ENCODE data around the gene SMPD2. TPM values are rescaled to one million over a fixed set of nuclear protein-coding genes. Genes with fewer than 3 reads are reported as not detected.
A peak's percentile ranks its signal among the peaks of the same experiment; 100 is the strongest.

SMPD2 gene
- total RNA-seq, 4 donors from 2014 or later = 3.9 to 7.7 (median 5.9) TPM

DNA sequence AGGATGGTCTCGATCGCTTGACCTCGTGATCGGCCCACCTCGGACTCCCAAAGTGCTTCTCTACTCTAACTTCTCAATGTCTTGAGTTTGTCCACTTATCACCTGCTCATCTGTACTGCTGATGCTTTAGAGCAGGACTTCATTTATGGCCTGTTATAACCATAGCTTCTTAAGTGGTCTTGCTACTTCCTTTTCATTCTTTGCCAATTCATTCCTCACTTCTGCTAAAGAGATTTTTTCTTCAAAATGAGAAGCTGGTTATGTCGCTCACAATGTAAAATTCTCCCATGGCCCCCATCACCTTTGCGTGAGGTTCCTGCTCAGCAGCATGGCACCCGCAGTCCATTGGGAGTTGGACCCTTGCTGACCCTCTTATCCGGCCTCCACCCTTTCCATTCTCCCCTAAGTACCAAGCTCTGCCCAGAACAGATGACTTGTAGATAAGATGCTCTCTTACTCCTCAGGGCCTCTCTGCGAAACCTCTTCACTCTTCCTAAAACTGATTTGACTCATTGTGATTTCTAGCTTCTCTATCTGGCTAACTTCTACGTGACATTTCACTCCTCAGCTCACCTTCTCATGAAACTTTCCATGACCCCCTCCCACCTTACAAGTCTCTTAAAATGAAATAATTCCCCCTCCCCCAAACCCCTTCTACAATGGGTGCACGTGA is 44.3 kb upstream of the SMPD2 start:
- H3K36me3 ChIP-seq = no peaks in the 10 kb centered on the region
- TF ChIP-seq POLR2A (IDR thresholded peaks at IDR 0.05) = no peak
- TF ChIP-seq, protein P1, sequence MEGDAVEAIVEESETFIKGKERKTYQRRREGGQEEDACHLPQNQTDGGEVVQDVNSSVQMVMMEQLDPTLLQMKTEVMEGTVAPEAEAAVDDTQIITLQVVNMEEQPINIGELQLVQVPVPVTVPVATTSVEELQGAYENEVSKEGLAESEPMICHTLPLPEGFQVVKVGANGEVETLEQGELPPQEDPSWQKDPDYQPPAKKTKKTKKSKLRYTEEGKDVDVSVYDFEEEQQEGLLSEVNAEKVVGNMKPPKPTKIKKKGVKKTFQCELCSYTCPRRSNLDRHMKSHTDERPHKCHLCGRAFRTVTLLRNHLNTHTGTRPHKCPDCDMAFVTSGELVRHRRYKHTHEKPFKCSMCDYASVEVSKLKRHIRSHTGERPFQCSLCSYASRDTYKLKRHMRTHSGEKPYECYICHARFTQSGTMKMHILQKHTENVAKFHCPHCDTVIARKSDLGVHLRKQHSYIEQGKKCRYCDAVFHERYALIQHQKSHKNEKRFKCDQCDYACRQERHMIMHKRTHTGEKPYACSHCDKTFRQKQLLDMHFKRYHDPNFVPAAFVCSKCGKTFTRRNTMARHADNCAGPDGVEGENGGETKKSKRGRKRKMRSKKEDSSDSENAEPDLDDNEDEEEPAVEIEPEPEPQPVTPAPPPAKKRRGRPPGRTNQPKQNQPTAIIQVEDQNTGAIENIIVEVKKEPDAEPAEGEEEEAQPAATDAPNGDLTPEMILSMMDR (IDR thresholded peaks at IDR 0.05 in 4 of 5, conservative IDR thresholded peaks at IDR 0.05 in 1 of 5) = no peak
- H3K9me3 ChIP-seq = no peaks in the 10 kb centered on the region
- in situ Hi-C loops (cut with MboI; ENCODE audit: low sequenced_read_pairs in 4 of 4) = no loop called here
- DNase-seq (no peak), ATAC-seq (no peak)
- H3K27me3 ChIP-seq = no peaks in the 10 kb centered on the region
- intact Hi-C loops (cut with DNase I; ENCODE audit: low total_unique reads) = no loop called here
- no peak overlapping the region for H3K4me3 ChIP-seq
- no peaks in the 10 kb centered on the region for H3K4me1 ChIP-seq
- no peak overlapping the region for H3K27ac ChIP-seq

DNA sequence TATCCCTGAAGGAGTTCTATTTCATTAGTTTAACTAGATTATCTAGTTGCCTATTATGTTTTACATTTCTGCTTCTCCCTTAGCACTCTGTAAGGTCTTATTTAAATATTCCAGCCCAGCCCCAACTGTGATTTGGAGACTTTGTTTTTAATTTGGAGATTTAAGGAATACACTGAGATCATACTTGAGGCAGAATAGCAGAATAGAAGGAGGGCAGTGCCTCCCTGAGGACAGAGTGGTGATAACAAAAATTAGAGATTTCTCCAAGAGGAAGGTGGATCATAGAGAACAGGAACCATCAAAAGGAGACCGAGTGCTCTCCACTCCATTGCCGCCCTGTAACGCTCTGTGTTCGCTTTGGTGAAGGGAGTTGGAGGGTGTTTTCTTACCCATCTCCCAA is 43.5 kb upstream of the SMPD2 start:
- ATAC-seq = peak in 1 of 2 donors; percentile 48
- H3K27ac ChIP-seq = no peak overlapping the region
- intact Hi-C loops (cut with DNase I; ENCODE audit: low total_unique reads) = no loop called here
- DNase-seq = no peak
- no peaks in the 10 kb centered on the region for H3K36me3 ChIP-seq
- H3K4me1 ChIP-seq = no peaks in the 10 kb centered on the region
- no peak for TF ChIP-seq POLR2A (IDR thresholded peaks at IDR 0.05)
- TF ChIP-seq, protein P1 (IDR thresholded peaks at IDR 0.05 in 4 of 5, conservative IDR thresholded peaks at IDR 0.05 in 1 of 5) = peak in 3 of 5 experiments; percentile 17 to 23 (median 21)
- H3K27me3 ChIP-seq = no peaks in the 10 kb centered on the region
- H3K9me3 ChIP-seq = no peaks in the 10 kb centered on the region
- in situ Hi-C loops (cut with MboI; ENCODE audit: low sequenced_read_pairs in 4 of 4) = no loop called here
- no peak overlapping the region for H3K4me3 ChIP-seq

DNA sequence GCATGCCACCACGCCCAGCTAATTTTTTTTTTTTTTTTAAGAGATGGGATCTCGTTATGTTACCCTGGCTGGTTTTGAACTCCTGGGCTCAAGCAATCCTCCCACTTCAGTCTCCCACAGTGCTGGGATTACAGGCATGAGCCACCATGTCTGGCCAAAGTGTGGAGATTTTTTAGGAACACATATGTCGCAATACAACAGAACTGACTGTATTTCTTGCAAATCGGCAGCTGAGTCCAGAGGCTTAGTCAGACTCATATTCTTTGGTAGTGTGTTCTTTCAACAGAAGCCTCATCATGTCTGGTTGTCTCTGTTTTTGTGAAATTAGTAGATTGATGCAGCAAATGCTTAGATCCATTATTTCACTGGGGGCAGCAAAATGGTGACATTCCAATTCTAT is 34.3 kb upstream of the SMPD2 start:
- DNase-seq = no peak
- Histone ChIP-seq H3K27ac (no peak overlapping the region), H3K36me3 (no peaks in the 10 kb centered on the region), H3K4me1 (no peaks in the 10 kb centered on the region), H3K4me3 (no peak overlapping the region), H3K27me3 (no peaks in the 10 kb centered on the region), H3K9me3 (no peaks in the 10 kb centered on the region)
- in situ Hi-C loops (cut with MboI; ENCODE audit: low sequenced_read_pairs in 4 of 4) = no loop called here
- TF ChIP-seq, protein P1 (IDR thresholded peaks at IDR 0.05 in 4 of 5, conservative IDR thresholded peaks at IDR 0.05 in 1 of 5) = no peak
- no peak for TF ChIP-seq POLR2A (IDR thresholded peaks at IDR 0.05)
- intact Hi-C loops (cut with DNase I; ENCODE audit: low total_unique reads) = no loop called here
- ATAC-seq = peak in 1 of 2 donors; percentile 39

DNA sequence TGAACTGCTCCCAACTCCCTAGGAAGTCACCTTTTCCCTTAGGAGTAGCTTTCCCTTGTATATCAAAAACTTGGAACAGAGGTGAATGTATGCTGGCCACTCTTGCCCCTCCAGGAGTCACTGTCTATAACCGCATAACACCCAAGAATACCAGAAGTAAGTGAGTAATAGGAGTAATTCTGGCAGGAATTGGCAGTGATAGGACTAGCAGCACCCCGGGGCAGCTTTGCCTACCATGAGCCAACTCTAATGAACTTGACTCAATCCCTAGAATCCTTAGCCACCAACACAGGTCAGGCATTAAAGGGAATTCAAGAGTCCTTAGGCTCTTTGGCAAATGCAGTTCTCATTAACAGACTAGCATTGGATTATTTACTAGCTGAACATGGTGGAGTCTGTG is 29.5 kb upstream of the SMPD2 start:
- Histone ChIP-seq H3K36me3 (no peaks in the 10 kb centered on the region), H3K9me3 (no peaks in the 10 kb centered on the region), H3K27ac (no peak overlapping the region), H3K4me1 (no peaks in the 10 kb centered on the region), H3K4me3 (no peak overlapping the region), H3K27me3 (no peaks in the 10 kb centered on the region)
- DNase-seq (no peak), ATAC-seq (no peak)
- TF ChIP-seq POLR2A (IDR thresholded peaks at IDR 0.05) = no peak
- TF ChIP-seq, protein P1 (IDR thresholded peaks at IDR 0.05 in 4 of 5, conservative IDR thresholded peaks at IDR 0.05 in 1 of 5) = no peak
- intact Hi-C loops (cut with DNase I; ENCODE audit: low total_unique reads) (no loop called here), in situ Hi-C loops (cut with MboI; ENCODE audit: low sequenced_read_pairs in 4 of 4) (no loop called here)

DNA sequence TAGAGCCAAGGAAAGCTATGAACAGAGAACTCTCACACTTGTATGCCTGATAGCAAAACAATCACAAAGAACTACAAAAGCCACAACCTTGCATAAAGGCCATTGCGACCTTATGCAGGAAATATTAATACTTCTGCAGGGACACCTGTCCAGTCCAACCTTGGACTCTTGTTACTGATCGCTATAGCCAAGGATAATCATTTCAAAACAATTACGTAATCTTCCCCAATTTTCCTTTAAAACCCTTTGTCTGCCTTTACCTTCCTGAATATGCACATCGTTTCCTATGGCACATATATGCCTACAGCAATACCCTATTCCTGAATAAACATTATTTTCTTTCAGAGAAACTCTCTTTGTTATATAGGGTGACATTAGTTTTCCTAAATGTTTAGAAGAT is 22.9 kb upstream of the SMPD2 start:
- DNase-seq (no peak), ATAC-seq (no peak)
- H3K27me3 ChIP-seq = no peaks in the 10 kb centered on the region
- H3K4me3 ChIP-seq = no peak overlapping the region
- intact Hi-C loops (cut with DNase I; ENCODE audit: low total_unique reads) (no loop called here), in situ Hi-C loops (cut with MboI; ENCODE audit: low sequenced_read_pairs in 4 of 4) (no loop called here)
- H3K9me3 ChIP-seq = no peaks in the 10 kb centered on the region
- H3K4me1 ChIP-seq = no peaks in the 10 kb centered on the region
- no peak overlapping the region for H3K27ac ChIP-seq
- TF ChIP-seq POLR2A (IDR thresholded peaks at IDR 0.05) = no peak
- TF ChIP-seq, protein P1 (IDR thresholded peaks at IDR 0.05 in 4 of 5, conservative IDR thresholded peaks at IDR 0.05 in 1 of 5) = no peak
- H3K36me3 ChIP-seq = no peaks in the 10 kb centered on the region

Measured in gastrocnemius medialis (tissue), 4 donors.